HEK293 (cell line): ENCODE measurements around the gene TNFRSF14.

ENCODE experiments used
- CTCF ChIA-PET: fragments of 350-600 bp; formaldehyde crosslinking; extraction: SDS; loops from one replicate; lab custom pipeline; 2021; ENCODE audit warnings: antibody characterized with exemption; lab: Yijun Ruan, JAX
- POLR2A ChIA-PET: fragments of 300-600 bp; formaldehyde crosslinking; extraction: SDS; loops from one replicate; lab custom pipeline; 2020; ENCODE audit warnings: antibody characterized with exemption, inconsistent platforms; lab: Yijun Ruan, JAX
- H3K27ac ChIP-seq: fragments of 200-500 bp; sonication (Bioruptor generic); 2 replicates; pipeline ENCODE4 v1.5.1; 2014; ENCODE audit warnings: low read depth, low read length, control low read depth, inconsistent platforms; ENCODE audit errors: extremely low read depth
- H3K36me3 ChIP-seq, 2 experiments: fragments of 200-500 bp in 1 of 2; sonication (Bioruptor generic) in 1 of 2; 1 replicate in 1 of 2; 2 replicates in 1 of 2; pipeline ENCODE4 v1.5.1; 2014 to 2017; ENCODE audit warnings: inconsistent platforms in 2 of 2, low read length in 2 of 2; ENCODE audit not compliant: control insufficient read depth in 2 of 2, insufficient read depth in 1 of 2
- H3K4me1 ChIP-seq: fragments of 200-500 bp; sonication (Bioruptor generic); 2 replicates; pipeline ENCODE4 v1.5.1; 2014; ENCODE audit warnings: mild to moderate bottlenecking, low read length, inconsistent platforms; ENCODE audit not compliant: control insufficient read depth, insufficient read depth
- H3K4me3 ChIP-seq: 2 replicates; pipeline ENCODE4 v1.5.1; 2011; ENCODE audit warnings: low read depth, mild to moderate bottlenecking, control low read depth, low read length, moderate library complexity
- H3K9me3 ChIP-seq: fragments of 200-500 bp; sonication (Bioruptor generic); 2 replicates; pipeline ENCODE4 v1.5.1; 2014; ENCODE audit warnings: low read depth, low read length, inconsistent platforms; ENCODE audit not compliant: control insufficient read depth, insufficient read depth
- CTCF ChIP-seq: fragments of 450-650 bp; formaldehyde crosslinking; IDR thresholded peaks from 2 replicates; pipeline ENCODE4 v1.5.1; 2016; ENCODE audit warnings: missing biosample characterization, missing genetic modification characterization
- GLIS1 ChIP-seq: fragments of 450-650 bp; formaldehyde crosslinking; IDR thresholded peaks from 2 replicates; pipeline ENCODE4 v1.5.1; 2016; ENCODE audit warnings: missing biosample characterization, missing genetic modification characterization
- GLIS2 ChIP-seq: fragments of 450-650 bp; formaldehyde crosslinking; IDR thresholded peaks from 2 replicates; pipeline ENCODE4 v1.5.1; 2016; ENCODE audit warnings: missing biosample characterization, missing genetic modification characterization
- MEIS1 ChIP-seq: sonication (generic); formaldehyde crosslinking; IDR thresholded peaks from 2 replicates; pipeline ENCODE4 v1.8.1; 2022; ENCODE audit warnings: missing genetic modification reagents, mild to moderate bottlenecking, borderline replicate concordance
- ZIC2 ChIP-seq: fragments of 450-650 bp; formaldehyde crosslinking; IDR thresholded peaks from 2 replicates; pipeline ENCODE4 v1.5.1; 2016; ENCODE audit warnings: missing biosample characterization, missing genetic modification characterization
- ZNF416 ChIP-seq: fragments of 450-650 bp; formaldehyde crosslinking; IDR thresholded peaks from 2 replicates; pipeline ENCODE4 v1.5.1; 2016; ENCODE audit warnings: missing biosample characterization, missing genetic modification characterization
- ZNF473 ChIP-seq: fragments of 450-650 bp; formaldehyde crosslinking; IDR thresholded peaks from 2 replicates; pipeline ENCODE4 v1.5.1; 2017; ENCODE audit warnings: missing biosample characterization, missing genetic modification characterization
- ZNF544 ChIP-seq: fragments of 450-650 bp; formaldehyde crosslinking; IDR thresholded peaks from 2 replicates; pipeline ENCODE4 v1.5.0; 2017; ENCODE audit warnings: missing biosample characterization, missing genetic modification characterization
- ZNF560 ChIP-seq: fragments of 450-650 bp; formaldehyde crosslinking; IDR thresholded peaks from 2 replicates; pipeline ENCODE4 v1.5.1; 2017; ENCODE audit warnings: missing biosample characterization, missing genetic modification characterization, borderline replicate concordance
- ZNF610 ChIP-seq: fragments of 450-650 bp; formaldehyde crosslinking; IDR thresholded peaks from 2 replicates; pipeline ENCODE4 v1.5.1; 2016; ENCODE audit warnings: missing biosample characterization, missing genetic modification characterization, borderline replicate concordance
- TF ChIP-seq, protein P1 (sequence below): fragments of 450-650 bp; formaldehyde crosslinking; IDR thresholded peaks from 2 replicates; pipeline ENCODE4 v1.5.1; 2017; ENCODE audit warnings: missing biosample characterization, missing genetic modification characterization
- TF ChIP-seq, protein P2 (sequence below): fragments of 450-650 bp; formaldehyde crosslinking; IDR thresholded peaks from 2 replicates; pipeline ENCODE4 v1.5.1; 2016; ENCODE audit warnings: missing biosample characterization, missing genetic modification characterization
- TF ChIP-seq, protein P3 (sequence below): fragments of 450-650 bp; formaldehyde crosslinking; IDR thresholded peaks from 2 replicates; pipeline ENCODE4 v1.5.1; 2016; ENCODE audit warnings: missing biosample characterization, missing genetic modification characterization

TNFRSF14 gene

DNA sequence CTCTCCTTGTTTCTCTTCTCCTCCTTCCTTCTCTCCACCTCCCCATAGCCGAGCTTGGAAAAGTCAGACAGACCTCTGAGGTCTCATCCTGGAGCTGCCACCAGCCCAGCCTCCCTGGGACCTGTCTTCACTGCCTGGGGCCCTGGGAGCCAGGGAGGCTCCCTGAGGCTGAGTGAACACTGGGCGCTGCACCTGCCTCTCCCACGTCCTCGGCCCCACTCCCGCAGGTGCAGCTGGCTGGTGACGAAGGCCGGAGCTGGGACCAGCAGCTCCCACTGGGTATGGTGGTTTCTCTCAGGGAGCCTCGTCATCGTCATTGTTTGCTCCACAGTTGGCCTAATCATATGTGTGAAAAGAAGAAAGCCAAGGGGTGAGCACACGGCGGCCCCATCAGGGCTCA lies 5.3 kb downstream of the TNFRSF14 start:
- CTCF ChIA-PET, result interaction anchor here (0.6 to 2.6 kb wide), 6 partner anchors 11 to 234 kb away, joined by 3 to 12 read pairs (median 4); no protein-coding TSS in a partner anchor
- H3K4me1 ChIP-seq, result no peaks in the 10 kb centered on the region
- H3K4me3 ChIP-seq, result no peak overlapping the region
- POLR2A ChIA-PET, result interaction anchor here (1.2 kb wide), 1 partner anchor 14 kb away, joined by 3 read pairs; no protein-coding TSS in a partner anchor
- H3K27ac ChIP-seq, result no peak overlapping the region
- H3K9me3 ChIP-seq, result no peaks in the 10 kb centered on the region
- H3K36me3 ChIP-seq, result no peaks in the 10 kb centered on the region
- no peak for TF ChIP-seq ZNF560 (tag by site-specific recombination)
- TF ChIP-seq, protein P1, sequence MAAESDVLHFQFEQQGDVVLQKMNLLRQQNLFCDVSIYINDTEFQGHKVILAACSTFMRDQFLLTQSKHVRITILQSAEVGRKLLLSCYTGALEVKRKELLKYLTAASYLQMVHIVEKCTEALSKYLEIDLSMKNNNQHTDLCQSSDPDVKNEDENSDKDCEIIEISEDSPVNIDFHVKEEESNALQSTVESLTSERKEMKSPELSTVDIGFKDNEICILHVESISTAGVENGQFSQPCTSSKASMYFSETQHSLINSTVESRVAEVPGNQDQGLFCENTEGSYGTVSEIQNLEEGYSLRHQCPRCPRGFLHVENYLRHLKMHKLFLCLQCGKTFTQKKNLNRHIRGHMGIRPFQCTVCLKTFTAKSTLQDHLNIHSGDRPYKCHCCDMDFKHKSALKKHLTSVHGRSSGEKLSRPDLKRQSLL (tag by site-specific recombination), result no peak
- no peak for TF ChIP-seq MEIS1
- TF ChIP-seq, protein P2, sequence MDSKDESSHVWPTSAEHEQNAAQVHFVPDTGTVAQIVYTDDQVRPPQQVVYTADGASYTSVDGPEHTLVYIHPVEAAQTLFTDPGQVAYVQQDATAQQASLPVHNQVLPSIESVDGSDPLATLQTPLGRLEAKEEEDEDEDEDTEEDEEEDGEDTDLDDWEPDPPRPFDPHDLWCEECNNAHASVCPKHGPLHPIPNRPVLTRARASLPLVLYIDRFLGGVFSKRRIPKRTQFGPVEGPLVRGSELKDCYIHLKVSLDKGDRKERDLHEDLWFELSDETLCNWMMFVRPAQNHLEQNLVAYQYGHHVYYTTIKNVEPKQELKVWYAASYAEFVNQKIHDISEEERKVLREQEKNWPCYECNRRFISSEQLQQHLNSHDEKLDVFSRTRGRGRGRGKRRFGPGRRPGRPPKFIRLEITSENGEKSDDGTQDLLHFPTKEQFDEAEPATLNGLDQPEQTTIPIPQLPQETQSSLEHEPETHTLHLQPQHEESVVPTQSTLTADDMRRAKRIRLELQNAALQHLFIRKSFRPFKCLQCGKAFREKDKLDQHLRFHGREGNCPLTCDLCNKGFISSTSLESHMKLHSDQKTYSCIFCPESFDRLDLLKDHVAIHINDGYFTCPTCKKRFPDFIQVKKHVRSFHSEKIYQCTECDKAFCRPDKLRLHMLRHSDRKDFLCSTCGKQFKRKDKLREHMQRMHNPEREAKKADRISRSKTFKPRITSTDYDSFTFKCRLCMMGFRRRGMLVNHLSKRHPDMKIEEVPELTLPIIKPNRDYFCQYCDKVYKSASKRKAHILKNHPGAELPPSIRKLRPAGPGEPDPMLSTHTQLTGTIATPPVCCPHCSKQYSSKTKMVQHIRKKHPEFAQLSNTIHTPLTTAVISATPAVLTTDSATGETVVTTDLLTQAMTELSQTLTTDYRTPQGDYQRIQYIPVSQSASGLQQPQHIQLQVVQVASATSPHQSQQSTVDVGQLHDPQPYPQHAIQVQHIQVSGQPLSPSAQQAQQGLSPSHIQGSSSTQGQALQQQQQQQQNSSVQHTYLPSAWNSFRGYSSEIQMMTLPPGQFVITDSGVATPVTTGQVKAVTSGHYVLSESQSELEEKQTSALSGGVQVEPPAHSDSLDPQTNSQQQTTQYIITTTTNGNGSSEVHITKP (tag by site-specific recombination), result no peak
- no peak for TF ChIP-seq ZNF416
- no peak for TF ChIP-seq ZNF473
- no peak for TF ChIP-seq ZNF610 (tag by site-specific recombination)

DNA sequence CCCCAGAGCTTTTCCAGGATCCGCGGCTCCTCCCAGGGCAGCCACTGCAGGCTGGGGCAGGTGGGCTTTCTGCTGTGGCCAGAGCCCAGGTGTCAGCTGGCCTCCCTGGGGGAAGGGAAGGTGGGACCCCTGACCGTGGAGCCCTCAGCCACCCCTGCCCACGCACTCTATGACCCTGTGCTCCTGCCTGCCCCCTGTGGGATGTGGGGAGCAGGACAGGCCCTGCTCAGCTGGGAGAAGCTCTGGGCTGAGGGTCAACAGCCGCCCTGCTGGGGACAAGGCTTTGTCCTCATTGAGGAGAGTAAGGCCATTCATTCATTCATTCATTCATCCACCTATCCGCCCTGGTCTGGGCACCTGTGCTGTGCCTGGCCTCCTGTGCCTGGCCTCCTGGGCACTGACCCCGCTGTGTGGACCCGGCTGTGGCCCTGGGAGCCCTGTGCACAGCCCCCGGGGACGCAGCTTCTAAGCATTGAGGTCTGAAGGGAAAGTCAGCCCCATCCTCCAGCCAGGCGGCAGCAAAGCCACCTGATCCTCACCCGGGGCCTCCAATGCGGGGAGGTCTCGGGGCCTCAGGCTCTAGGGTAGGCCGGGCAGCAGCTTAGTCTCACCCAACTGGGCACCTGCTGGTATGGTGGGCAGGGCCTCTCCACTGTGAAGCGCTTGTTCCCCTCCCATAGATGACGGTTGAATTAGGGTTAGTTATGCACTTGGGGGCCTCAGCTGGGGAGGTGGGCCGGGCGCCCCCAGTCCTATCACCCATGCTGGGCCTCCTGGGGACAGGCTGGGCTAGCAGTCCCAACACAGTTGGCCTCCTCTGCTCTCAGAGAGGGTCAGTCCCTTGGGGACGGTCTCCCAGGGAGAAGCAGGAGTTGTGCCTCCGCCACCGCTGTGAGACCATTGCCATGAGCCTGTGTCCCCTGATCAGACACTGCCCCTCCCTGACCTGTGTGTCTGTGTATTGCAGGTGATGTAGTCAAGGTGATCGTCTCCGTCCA lies 6.0 kb downstream of the TNFRSF14 start:
- CTCF ChIA-PET, result interaction anchor here (0.6 to 2.6 kb wide), 7 partner anchors 11 to 233 kb away, joined by 3 to 12 read pairs (median 3); no protein-coding TSS in a partner anchor
- no peaks in the 10 kb centered on the region for H3K4me1 ChIP-seq
- TF ChIP-seq ZIC2 (tag by site-specific recombination) (peak; percentile 59), ZNF544 (no peak), GLIS1 (tag by site-specific recombination) (peak; percentile 99), CTCF (tag by site-specific recombination) (peak; percentile 40; the same call in 1 of the 2 replicates), GLIS2 (tag by site-specific recombination) (0 out of 2 replicates have a peak, but pooled peaks have one; percentile 25)
- TF ChIP-seq, protein P3, sequence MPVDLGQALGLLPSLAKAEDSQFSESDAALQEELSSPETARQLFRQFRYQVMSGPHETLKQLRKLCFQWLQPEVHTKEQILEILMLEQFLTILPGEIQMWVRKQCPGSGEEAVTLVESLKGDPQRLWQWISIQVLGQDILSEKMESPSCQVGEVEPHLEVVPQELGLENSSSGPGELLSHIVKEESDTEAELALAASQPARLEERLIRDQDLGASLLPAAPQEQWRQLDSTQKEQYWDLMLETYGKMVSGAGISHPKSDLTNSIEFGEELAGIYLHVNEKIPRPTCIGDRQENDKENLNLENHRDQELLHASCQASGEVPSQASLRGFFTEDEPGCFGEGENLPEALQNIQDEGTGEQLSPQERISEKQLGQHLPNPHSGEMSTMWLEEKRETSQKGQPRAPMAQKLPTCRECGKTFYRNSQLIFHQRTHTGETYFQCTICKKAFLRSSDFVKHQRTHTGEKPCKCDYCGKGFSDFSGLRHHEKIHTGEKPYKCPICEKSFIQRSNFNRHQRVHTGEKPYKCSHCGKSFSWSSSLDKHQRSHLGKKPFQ, result no peak
- TF ChIP-seq, all 188 proteins: peak for 4
- POLR2A ChIA-PET, result interaction anchor here (1.2 kb wide), 1 partner anchor 15 kb away, joined by 3 read pairs; no protein-coding TSS in a partner anchor
- no peak overlapping the region for H3K27ac ChIP-seq
- no peaks in the 10 kb centered on the region for H3K9me3 ChIP-seq
- no peak overlapping the region for H3K4me3 ChIP-seq
- H3K36me3 ChIP-seq, result no peaks in the 10 kb centered on the region
